ENCODE measurements around the gene BIN1.

Gene BIN1

DNA sequence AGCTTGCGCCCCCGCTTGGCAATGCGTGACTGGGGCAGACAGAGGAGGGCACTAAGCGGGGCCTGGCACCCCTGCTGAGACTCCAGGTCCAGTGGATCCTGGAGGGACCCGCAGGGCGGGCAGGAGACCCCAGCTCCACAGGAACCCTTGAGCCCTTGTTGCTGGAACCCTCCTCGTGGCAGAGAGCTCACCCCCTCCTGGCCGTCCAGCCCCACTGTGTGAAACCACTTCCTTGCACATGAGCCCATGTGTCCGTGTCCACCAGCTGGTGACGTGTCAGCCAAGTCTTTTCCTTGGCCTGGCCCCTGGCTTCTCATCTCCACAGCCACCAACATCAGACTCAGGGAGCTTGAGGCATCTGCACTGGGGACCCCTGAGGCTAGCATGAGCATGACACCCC lies 38.0 kb downstream of the BIN1 start:
- H3K9me3 Mint-ChIP-seq, result no peaks in the 10 kb centered on the region
- H3K4me1 Mint-ChIP-seq, result peaks cover 46% of the 10 kb centered on the region
- no peaks in the 10 kb centered on the region for H3K27me3 Mint-ChIP-seq
- peaks cover 45% of the 10 kb centered on the region for H3K36me3 Mint-ChIP-seq
- no peak for ATAC-seq
- no peak overlapping the region for H3K4me3 Mint-ChIP-seq
- peak overlapping the region; percentile 63 for H3K27ac Mint-ChIP-seq

- no peaks in the 10 kb centered on the region for H3K9me3 Mint-ChIP-seq
These were observed 38.6 kb downstream of the BIN1 start for GRCh38 chr2:127068351-127068741.

GRCh38 chr2:127067620-127068350 lies 39.2 kb downstream of the BIN1 start:
- no peak overlapping the region for H3K4me3 Mint-ChIP-seq
- ATAC-seq, result peak; percentile 58

More at GRCh38 chr2:127068351-127068741, 38.6 kb downstream of the BIN1 start:
- Mint-ChIP-seq H3K4me3 (no peak overlapping the region), H3K4me1 (peaks cover 43% of the 10 kb centered on the region), H3K27me3 (no peaks in the 10 kb centered on the region), H3K27ac (peak overlapping the region; percentile 58), H3K36me3 (peaks cover 42% of the 10 kb centered on the region)
- no peak for ATAC-seq

DNA sequence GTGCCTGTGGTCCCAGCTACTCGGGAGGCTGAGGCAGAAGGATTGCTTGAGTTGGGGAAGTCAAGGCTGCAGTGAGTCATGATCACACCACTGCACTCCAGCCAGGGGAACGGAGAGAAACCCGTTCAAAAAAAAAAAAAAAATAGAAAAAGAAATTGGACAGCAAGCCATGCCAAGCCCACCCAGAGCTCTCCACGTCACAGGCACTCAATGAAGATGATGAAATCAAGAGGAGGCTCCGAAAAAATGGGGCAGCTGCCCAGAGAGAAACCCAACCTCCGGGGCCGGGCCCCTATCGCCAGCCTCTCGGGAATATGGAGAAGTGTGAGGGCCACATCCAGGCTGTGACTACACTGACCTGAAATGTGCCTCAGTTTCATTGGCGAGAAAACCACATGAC lies 40.0 kb downstream of the BIN1 start:
- peaks cover 43% of the 10 kb centered on the region for H3K4me1 Mint-ChIP-seq
- peak overlapping the region; percentile 39 for H3K27ac Mint-ChIP-seq
- no peaks in the 10 kb centered on the region for H3K27me3 Mint-ChIP-seq
- ATAC-seq, result no peak
- peaks cover 48% of the 10 kb centered on the region for H3K36me3 Mint-ChIP-seq
- no peak overlapping the region for H3K4me3 Mint-ChIP-seq
- no peaks in the 10 kb centered on the region for H3K9me3 Mint-ChIP-seq

More at GRCh38 chr2:127067620-127068350, 39.2 kb downstream of the BIN1 start:
- Mint-ChIP-seq H3K27me3 (no peaks in the 10 kb centered on the region), H3K9me3 (no peaks in the 10 kb centered on the region), H3K27ac (peak overlapping the region; percentile 58), H3K36me3 (peaks cover 40% of the 10 kb centered on the region), H3K4me1 (peaks cover 43% of the 10 kb centered on the region)

GRCh38 chr2:127065940-127066318 lies 41.0 kb downstream of the BIN1 start:
- no peak for ATAC-seq
- Mint-ChIP-seq H3K27ac (no peak overlapping the region), H3K27me3 (no peaks in the 10 kb centered on the region), H3K36me3 (peaks cover 52% of the 10 kb centered on the region), H3K9me3 (no peaks in the 10 kb centered on the region), H3K4me1 (peaks cover 43% of the 10 kb centered on the region), H3K4me3 (no peak overlapping the region)

DNA sequence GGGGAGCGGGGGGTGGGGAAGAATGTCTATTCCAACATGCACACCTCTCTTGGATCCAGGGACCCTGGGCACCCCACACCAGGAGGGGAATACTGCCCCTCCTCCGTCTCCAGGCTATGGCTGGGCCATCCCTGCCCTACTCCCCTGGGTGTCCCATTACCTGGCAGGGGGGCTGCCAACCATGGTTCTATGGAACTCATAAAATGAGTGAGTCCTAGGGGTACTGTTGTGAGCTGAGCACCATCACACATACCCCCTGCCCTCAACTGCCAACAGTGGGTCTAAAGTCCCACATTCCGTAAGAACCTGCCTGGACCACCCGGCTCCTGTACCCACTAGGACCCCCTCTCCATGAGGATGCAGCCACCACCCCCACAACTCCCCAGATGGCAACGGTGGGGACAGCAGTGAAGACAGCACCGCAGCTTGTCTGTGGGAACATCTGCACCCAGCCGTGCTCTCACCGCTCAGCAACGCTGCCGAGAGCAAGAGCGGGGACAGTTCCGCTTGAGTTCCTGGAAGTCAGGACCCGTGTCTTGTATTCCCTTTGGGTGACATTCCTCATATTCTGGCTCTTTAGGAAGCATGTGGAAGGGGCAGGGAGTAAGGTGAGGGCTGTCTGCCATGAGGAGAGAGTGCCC lies 41.5 kb downstream of the BIN1 start:
- Mint-ChIP-seq H3K9me3 (no peaks in the 10 kb centered on the region), H3K4me3 (no peak overlapping the region), H3K27ac (peak overlapping the region; percentile 79), H3K4me1 (peaks cover 42% of the 10 kb centered on the region), H3K27me3 (no peaks in the 10 kb centered on the region), H3K36me3 (peaks cover 53% of the 10 kb centered on the region)
- ATAC-seq, result no peak

DNA sequence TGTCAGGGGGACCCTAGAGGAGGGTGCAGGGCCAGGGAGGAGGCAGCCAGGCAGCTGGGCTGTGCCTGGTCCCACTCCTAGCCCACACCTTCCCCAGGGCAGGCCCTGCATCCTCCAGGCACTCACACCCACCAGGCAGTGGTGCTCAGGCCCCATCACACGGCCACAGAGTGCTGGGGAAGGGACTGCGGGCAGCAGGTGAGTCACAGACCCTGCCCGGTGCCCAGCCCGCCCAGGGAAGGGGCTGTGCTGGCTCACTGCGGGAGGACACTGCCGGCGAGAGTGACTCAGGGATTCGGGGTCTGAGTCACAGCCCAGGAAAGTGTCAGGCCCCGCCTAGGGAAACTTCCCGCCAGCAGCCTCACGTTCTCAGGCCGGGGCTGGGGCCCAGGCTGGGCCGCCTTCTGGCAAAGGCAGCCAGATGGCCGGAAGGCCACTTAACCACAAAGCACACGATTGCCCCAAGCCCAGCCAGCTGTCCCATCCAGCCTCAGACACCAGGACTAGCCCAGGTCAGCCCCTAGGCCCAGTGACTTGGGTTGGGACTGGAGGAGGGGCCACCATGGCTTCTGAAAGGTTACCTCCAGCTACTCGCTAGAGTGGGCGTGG lies 42.2 kb downstream of the BIN1 start:
- peak; percentile 72 for ATAC-seq
- Mint-ChIP-seq H3K4me1 (peaks cover 38% of the 10 kb centered on the region), H3K27me3 (no peaks in the 10 kb centered on the region), H3K36me3 (peaks cover 51% of the 10 kb centered on the region), H3K9me3 (no peaks in the 10 kb centered on the region), H3K27ac (peak overlapping the region; percentile 79), H3K4me3 (no peak overlapping the region)

- H3K36me3 Mint-ChIP-seq, result peaks cover 51% of the 10 kb centered on the region
- H3K4me1 Mint-ChIP-seq, result peaks cover 30% of the 10 kb centered on the region
- no peak overlapping the region for H3K4me3 Mint-ChIP-seq
- ATAC-seq, result no peak
- H3K27me3 Mint-ChIP-seq, result no peaks in the 10 kb centered on the region
- no peaks in the 10 kb centered on the region for H3K9me3 Mint-ChIP-seq
- peak overlapping the region; percentile 79 for H3K27ac Mint-ChIP-seq
These were observed 43.0 kb downstream of the BIN1 start for GRCh38 chr2:127063701-127064590.

DNA sequence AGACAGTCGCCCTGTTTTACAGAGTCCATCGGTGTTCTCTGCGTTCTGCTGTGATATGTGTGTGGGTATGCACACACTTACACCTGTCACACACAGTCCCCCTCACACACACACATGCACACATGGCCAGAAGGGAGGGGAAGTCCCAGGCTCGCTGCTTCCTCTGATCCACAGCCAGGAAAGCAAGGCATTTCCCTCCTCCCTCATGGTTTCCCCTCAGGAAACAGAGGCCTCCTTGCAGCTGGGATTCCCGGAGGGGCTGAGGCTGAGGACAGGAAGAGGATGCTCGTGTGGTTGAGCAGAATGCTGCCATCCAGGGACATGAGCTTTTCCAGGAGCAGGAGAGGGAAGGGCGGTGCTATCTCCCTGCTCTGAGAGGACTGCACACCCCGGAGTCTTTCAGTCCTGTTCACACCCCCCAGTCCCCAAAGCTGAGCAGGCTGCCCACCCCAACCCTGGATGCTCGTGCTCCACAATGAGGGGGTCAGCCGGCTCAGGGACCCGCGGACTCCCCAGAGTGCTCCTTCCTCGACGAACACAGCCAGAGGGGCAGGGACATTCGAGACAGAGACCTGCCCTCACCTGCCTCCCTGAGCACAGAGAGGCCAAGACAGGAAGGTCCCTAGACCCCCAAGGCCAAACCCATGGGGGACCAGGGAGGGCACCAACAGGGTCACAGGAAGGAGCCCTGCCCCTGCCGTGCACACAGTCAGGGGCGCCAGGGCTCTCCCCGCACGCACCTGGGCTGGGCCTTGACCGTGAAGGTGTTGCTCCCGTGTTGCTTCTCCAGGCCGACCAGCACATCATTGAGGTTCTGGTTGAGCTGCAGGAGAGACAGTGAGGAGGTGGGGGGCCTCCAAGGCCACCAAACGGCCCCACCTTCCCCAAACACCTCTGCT lies 45.3 kb downstream of the BIN1 start:
- Mint-ChIP-seq H3K9me3 (no peaks in the 10 kb centered on the region), H3K36me3 (peaks cover 58% of the 10 kb centered on the region), H3K4me1 (peaks cover 16% of the 10 kb centered on the region), H3K27me3 (no peaks in the 10 kb centered on the region), H3K4me3 (no peak overlapping the region), H3K27ac (no peak overlapping the region)
- ATAC-seq, result no peak

DNA sequence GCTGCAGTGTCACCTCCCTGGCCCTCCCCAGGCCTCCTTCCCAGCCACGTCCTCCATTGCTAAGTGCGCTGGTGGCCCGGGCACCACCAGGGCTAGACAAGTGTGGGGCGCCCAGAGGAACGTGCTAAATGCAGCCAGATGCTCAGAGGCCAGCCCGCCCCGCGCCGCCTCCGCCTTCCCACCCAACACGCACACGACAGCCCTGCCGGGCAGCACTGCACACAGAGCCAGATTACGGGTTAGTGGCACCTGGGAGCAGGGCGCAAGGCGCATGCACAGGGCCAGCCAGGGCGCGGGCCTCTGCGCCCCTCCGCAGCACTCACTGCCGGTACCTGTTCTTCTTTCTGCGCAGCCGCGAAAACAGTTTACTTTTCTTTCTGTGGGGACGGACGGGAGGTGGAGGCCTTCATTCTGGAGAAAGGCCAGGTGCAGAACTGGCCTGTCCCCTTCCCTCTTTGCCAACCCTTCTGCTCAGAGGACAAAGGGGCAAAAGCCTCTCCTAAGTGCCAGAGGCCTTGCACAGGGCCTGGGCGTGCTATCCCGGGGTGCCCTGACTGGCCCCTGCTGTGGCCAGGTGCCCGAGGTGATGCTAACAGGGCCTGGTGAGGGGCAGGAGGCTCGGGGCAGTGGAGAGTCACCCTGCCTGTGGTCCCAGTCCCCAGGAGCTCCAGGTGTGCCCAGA lies 46.5 kb downstream of the BIN1 start:
- Mint-ChIP-seq H3K36me3 (peaks cover 59% of the 10 kb centered on the region), H3K27me3 (no peaks in the 10 kb centered on the region), H3K27ac (no peak overlapping the region), H3K9me3 (no peaks in the 10 kb centered on the region), H3K4me3 (no peak overlapping the region), H3K4me1 (peaks cover 9% of the 10 kb centered on the region)
- no peak for ATAC-seq

GRCh38 chr2:127059559-127059958 lies 47.4 kb downstream of the BIN1 start:
- Mint-ChIP-seq H3K36me3 (peaks cover 59% of the 10 kb centered on the region), H3K27me3 (no peaks in the 10 kb centered on the region), H3K4me3 (no peak overlapping the region), H3K4me1 (peaks cover under 1% of the 10 kb centered on the region), H3K27ac (no peak overlapping the region), H3K9me3 (no peaks in the 10 kb centered on the region)
- ATAC-seq, result no peak

- H3K36me3 Mint-ChIP-seq, result peaks cover 66% of the 10 kb centered on the region
- no peaks in the 10 kb centered on the region for H3K9me3 Mint-ChIP-seq
- peak overlapping the region; percentile 36 for H3K27ac Mint-ChIP-seq
- no peaks in the 10 kb centered on the region for H3K4me1 Mint-ChIP-seq
- no peak overlapping the region for H3K4me3 Mint-ChIP-seq
- ATAC-seq, result no peak
- no peaks in the 10 kb centered on the region for H3K27me3 Mint-ChIP-seq
These were observed 48.1 kb downstream of the BIN1 start for GRCh38 chr2:127058954-127059252.

DNA sequence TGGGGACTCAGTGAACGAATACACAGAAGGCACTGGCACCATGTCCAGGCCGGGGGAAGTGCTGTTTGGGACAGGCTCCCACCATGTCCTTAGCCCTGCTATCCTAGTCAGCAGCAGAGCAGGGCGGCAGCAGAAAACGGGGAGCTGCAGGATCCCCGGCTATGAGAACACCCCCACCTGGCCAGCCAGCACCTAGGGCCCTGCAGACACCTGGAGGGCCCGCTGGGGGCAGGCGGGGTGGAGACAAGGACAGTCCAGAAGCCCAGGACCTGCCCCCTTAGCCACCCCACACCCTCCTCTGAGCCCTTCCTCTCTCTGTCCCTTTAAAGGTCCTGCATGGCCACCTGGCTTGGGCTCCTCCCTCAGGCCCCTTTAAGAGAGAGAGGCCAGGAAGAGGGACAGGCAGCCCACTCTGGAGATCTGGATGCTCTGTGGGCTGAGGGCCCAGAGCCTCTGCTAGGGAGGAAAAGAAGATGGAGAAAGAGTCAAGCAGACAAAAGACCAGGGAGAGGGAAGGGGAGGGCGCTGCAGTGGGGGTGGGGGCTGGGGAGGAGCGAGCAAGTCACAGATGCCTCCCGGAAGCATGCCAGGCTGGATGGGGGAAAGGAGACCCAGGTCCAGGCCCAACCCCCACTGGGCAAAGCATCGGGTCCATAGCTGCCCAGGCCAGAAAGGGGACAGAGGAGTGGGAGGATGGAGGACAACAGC lies 48.6 kb downstream of the BIN1 start:
- Mint-ChIP-seq H3K27ac (peak overlapping the region; percentile 36), H3K36me3 (peaks cover 66% of the 10 kb centered on the region), H3K9me3 (no peaks in the 10 kb centered on the region), H3K27me3 (no peaks in the 10 kb centered on the region), H3K4me1 (peaks cover under 1% of the 10 kb centered on the region), H3K4me3 (no peak overlapping the region)
- no peak for ATAC-seq

All from stimulated activated memory B cell treated with anti-CD40 and anti-IgM and Interleukin-4, amounts not matched to agents 10 μg/mL and 1 μg/mL and 100 μg/mL, for 72 hours (primary cell).